IMR-90 (cell line): ENCODE data around the gene TCF25.

ENCODE experiments used
- RFX5 ChIP-seq: IDR thresholded peaks from 2 replicates; pipeline ENCODE4 v1.8.0; 2012; ENCODE audit warnings: low read depth, mild to moderate bottlenecking, low read length, moderate library complexity
- TF ChIP-seq, protein P1 (sequence below): conservative IDR thresholded peaks from 2 replicates; pipeline ENCODE4 v1.5.1; 2012; ENCODE audit warnings: mild to moderate bottlenecking, low read depth, low read length, improper control_type of control experiment
- TF ChIP-seq, protein P2 (sequence below): fragments of 150-350 bp; IDR thresholded peaks from 2 replicates; pipeline ENCODE4 v1.6.1; 2016; ENCODE audit warnings: low read depth, mild to moderate bottlenecking, low read length, moderate library complexity, borderline replicate concordance

DNA sequence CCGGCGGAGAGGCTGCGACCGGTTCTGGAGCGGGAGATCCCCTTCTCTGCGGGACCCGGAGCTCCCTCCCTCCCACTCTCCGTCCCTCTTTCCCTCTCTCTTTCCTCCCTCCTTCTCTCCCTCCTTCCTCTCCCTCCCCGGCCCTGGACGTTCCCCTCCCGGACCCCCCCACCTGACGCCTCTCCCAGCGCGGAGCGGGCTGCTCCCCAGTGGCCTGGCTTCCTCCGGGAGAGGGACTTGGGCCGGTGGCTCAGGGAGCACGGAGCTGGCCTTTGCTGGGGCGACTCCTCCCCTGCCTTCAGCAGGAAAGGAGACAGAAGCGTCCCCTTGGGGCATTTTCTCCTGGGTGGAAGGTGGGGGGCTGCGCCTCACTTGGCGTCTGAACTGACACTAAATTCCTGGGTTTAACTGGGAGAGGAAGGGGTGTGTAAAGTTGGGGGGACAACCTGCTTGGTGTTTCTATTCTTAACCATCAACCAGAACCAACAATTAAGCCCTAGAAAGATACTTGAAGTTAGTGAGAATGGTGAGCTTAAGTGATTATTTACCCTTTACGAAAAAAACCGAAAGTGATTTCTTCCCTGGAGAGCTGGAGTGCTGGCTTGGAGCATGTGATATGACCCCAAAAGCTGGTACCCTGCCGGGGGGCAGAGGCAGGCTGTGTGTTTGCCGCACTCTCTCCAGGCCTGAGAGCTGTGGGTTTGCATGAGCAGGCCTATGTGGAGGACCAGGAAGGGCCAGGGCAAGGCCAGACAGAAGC is 44.3 kb upstream of the TCF25 start:
- TF ChIP-seq, protein P1, sequence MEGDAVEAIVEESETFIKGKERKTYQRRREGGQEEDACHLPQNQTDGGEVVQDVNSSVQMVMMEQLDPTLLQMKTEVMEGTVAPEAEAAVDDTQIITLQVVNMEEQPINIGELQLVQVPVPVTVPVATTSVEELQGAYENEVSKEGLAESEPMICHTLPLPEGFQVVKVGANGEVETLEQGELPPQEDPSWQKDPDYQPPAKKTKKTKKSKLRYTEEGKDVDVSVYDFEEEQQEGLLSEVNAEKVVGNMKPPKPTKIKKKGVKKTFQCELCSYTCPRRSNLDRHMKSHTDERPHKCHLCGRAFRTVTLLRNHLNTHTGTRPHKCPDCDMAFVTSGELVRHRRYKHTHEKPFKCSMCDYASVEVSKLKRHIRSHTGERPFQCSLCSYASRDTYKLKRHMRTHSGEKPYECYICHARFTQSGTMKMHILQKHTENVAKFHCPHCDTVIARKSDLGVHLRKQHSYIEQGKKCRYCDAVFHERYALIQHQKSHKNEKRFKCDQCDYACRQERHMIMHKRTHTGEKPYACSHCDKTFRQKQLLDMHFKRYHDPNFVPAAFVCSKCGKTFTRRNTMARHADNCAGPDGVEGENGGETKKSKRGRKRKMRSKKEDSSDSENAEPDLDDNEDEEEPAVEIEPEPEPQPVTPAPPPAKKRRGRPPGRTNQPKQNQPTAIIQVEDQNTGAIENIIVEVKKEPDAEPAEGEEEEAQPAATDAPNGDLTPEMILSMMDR: no peak
- no peak for TF ChIP-seq RFX5
- TF ChIP-seq, protein P2, sequence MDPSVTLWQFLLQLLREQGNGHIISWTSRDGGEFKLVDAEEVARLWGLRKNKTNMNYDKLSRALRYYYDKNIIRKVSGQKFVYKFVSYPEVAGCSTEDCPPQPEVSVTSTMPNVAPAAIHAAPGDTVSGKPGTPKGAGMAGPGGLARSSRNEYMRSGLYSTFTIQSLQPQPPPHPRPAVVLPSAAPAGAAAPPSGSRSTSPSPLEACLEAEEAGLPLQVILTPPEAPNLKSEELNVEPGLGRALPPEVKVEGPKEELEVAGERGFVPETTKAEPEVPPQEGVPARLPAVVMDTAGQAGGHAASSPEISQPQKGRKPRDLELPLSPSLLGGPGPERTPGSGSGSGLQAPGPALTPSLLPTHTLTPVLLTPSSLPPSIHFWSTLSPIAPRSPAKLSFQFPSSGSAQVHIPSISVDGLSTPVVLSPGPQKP: no peak
